ENCODE results near the gene NEDD4L.

NEDD4L gene

GRCh38 chr18:58093311-58093803, 49.3 kb downstream of the NEDD4L start:
- no peak overlapping the region for H3K4me3 ChIP-seq (ENCODE audit: low read depth, low read length)
- TF ChIP-seq, protein P1, sequence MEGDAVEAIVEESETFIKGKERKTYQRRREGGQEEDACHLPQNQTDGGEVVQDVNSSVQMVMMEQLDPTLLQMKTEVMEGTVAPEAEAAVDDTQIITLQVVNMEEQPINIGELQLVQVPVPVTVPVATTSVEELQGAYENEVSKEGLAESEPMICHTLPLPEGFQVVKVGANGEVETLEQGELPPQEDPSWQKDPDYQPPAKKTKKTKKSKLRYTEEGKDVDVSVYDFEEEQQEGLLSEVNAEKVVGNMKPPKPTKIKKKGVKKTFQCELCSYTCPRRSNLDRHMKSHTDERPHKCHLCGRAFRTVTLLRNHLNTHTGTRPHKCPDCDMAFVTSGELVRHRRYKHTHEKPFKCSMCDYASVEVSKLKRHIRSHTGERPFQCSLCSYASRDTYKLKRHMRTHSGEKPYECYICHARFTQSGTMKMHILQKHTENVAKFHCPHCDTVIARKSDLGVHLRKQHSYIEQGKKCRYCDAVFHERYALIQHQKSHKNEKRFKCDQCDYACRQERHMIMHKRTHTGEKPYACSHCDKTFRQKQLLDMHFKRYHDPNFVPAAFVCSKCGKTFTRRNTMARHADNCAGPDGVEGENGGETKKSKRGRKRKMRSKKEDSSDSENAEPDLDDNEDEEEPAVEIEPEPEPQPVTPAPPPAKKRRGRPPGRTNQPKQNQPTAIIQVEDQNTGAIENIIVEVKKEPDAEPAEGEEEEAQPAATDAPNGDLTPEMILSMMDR (IDR thresholded peaks at IDR 0.05; ENCODE audit: borderline replicate concordance, insufficient read depth, low read depth, low read length) = no peak

DNA sequence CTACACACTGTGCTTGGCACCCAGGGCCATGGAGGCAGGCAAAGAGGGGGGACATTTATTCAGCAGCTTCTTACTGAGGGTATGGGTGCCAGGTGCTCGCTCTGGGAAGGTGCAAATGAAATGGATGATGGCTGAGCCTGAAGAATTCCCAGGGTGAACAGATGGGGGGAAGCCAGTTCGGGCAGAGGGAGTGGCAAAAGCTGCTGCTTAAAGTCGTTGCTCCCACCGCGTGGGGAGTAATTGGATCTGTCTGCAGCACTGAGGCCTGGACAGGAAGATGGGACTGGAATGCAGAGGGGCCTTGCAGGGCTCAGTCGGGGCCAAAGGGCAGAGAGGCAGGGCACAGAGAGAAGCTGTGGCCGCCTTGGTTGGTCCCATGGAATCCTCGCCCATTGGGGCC, 51.2 kb downstream of the NEDD4L start:
- TF ChIP-seq, protein P1 (IDR thresholded peaks at IDR 0.05; ENCODE audit: borderline replicate concordance, insufficient read depth, low read depth, low read length) = no peak
- H3K4me3 ChIP-seq (ENCODE audit: low read depth, low read length) = no peak overlapping the region

DNA sequence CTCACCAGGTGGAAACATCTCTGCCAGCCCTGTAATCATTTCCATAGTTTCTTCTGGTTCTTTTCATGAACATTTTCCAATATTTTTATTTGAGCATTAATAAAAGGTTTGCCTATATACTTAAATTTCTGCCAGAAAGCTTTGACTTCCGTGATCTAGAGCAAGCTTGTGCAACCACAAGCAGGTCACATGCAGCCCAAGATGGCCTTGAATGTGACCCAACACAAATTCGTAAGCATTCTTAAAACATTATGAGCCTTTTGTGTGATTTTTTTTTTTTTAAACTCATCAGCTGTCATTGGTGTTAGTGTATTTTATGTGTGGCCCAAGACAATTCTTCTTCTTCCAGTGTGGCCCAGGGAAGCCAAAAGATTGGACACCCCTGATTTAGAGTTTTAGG, 51.6 kb downstream of the NEDD4L start:
- TF ChIP-seq, protein P1 (IDR thresholded peaks at IDR 0.05; ENCODE audit: borderline replicate concordance, insufficient read depth, low read depth, low read length) = no peak
- no peak overlapping the region for H3K4me3 ChIP-seq (ENCODE audit: low read depth, low read length)

DNA sequence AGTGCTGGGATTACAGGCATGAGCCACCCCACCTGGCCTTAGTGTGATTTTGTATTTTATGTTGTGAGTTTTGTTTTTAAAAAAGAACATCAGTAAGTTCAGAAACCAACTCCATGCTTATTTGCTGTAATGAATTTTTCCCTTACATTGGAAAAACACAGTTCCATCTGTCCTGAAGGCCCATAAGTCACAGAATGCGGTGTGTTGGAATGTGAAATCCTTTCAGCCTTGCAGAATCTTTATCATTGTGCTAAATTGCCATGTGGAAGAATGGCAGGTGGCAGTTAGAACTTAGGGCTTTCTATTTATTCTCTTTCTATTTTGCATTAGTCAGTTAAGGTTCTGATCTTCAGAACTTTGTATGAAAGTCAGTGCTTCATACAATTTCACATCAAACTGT, 52.6 kb downstream of the NEDD4L start:
- no peak overlapping the region for H3K4me3 ChIP-seq (ENCODE audit: low read depth, low read length)
- TF ChIP-seq, protein P1 (IDR thresholded peaks at IDR 0.05; ENCODE audit: borderline replicate concordance, insufficient read depth, low read depth, low read length) = no peak

- TF ChIP-seq, protein P1 (IDR thresholded peaks at IDR 0.05; ENCODE audit: borderline replicate concordance, insufficient read depth, low read depth, low read length) = no peak
- H3K4me3 ChIP-seq (ENCODE audit: low read depth, low read length) = no peak overlapping the region
Measured at GRCh38 chr18:58097121-58097906, 53.3 kb downstream of the NEDD4L start.

- no peak overlapping the region for H3K4me3 ChIP-seq (ENCODE audit: low read depth, low read length)
- TF ChIP-seq, protein P1 (IDR thresholded peaks at IDR 0.05; ENCODE audit: borderline replicate concordance, insufficient read depth, low read depth, low read length) = no peak
Measured at GRCh38 chr18:58097907-58098166, 53.8 kb downstream of the NEDD4L start.

- TF ChIP-seq, protein P1 (IDR thresholded peaks at IDR 0.05; ENCODE audit: borderline replicate concordance, insufficient read depth, low read depth, low read length) = no peak
- no peak overlapping the region for H3K4me3 ChIP-seq (ENCODE audit: low read depth, low read length)
Measured at GRCh38 chr18:58098706-58099105, 54.7 kb downstream of the NEDD4L start.
